NCI-H1436 treated with DMSO at 0.1 percent for 48 hours (cell line): ENCODE measurements around the gene LCNL1.

Experiments used
- DNase-seq: peaks from one replicate; lab custom pipeline; 2025; lab: John Stamatoyannopoulos, UW

LCNL1 gene

DNA sequence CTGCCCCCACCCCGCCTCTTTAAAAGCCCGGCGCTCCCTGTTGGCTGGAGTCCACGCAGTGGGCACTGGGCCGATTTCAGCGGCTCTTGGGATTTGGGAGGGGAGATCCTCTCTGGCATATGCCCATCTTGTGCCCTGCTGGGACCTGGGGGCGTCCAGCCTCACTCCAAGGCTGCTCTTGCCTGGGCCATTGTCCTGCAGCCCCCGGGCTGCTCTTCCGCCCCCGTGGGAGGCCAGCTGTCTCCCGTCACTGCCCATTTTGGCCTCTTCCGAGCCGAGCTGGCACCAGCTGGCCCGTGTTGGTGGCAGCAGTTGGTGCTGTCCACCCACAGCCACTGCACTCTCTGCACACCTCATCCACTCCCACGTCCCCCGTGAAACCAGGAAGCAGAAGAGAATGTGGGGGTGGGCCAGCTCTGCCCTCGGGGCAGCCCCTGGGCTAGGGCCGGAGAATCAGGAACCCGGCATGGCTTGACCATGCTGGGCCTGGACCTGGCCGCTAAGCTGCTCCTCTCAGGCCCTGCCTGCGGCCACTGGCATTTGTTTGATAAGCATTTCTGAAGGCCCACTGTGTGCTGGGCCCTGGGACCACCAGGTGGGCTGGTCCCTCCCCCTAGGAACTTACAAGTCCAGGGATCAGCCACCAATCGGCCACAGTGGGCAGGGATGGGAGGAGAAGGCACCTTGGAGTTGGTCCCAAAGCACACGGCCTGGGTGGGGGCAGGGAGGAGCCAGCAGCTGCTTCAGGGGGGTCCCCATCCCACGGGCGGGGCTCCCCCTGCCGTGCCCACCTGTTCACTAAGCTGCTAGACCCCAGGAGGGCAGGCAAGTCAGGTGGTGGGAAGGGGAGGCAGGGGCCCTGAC is 35.5 kb upstream of the LCNL1 start:
- DNase-seq, result no peak

DNA sequence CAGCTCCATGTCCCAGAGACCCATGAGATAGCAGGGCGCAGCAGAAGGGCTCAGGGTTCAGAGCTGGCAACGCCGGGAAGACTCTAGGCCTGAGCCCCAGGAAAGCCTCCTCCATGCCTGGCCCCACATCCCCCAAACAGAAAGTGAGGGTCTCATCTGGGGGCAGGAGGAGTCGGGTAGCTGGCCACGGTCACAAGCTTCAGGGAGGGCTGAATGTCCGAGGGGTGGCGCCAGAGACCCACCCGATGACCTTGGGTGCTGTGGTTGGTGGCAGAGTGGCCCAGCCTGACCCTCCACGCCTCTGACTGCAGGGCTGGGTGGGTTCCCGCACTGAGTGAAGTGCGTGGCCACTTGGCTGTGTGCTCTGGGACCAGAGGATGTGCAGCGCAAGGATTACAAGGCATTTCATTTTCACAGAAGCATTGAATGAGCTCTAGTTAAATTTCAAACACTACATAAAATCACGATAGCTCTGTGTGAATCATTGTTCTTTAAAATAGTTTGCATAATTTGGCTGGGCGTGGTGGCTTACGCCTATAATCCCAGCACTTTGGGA is 34.8 kb upstream of the LCNL1 start:
- no peak for DNase-seq

GRCh38 chr9:136949239-136949816 is 33.5 kb upstream of the LCNL1 start:
- no peak for DNase-seq

DNA sequence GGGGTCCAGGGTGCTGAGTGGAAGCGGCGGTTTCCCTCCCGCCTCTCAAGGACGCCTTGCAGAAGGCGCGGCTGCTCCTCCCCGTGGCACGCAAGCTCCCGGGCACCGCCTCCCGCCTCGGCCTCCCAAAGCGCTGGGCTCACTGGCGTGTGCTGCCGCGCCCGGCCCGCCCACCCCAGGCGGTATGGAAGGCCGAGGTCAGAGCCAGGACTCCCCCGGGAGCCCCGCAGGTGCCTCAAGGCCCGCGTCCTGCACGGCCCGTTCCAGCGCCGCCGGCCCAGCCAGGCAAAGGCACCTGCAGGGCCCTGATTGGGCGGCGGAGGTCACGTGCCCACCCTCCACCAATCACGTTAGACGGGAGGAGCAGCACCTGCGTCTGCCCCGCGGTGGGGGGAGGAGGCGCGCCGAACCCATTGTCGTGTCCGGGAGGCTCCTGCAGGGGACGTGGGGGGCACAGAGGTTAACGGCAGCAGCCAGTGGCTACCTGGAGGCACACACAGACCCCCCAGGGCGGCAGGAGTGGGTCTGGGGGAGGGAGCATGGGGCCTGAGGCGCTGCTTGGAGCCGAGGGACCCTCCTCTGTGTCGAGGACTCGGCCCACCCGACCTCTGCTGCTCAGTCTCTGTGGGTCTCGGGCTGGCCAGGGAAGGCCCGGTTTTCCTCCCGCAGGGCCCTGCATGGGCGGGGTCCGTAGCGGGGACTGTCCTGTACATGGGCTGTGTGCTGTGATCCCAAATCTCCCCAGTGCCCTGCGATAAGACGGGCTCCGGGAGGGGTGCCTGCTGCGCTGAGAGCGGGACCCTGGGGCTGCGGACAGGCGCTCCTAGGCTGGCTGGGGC is 32.8 kb upstream of the LCNL1 start:
- DNase-seq, result peak; percentile 68

- no peak for DNase-seq
Observed at GRCh38 chr9:136950656-136951276, 32.0 kb upstream of the LCNL1 start.

GRCh38 chr9:136951541-136952320 is 31.1 kb upstream of the LCNL1 start, which contains the start of gene LCN12:
LCN12 (plus strand) TSS chr9:136952273; CDS start chr9:136952328, 55 bp downstream.
- no peak for DNase-seq

- no peak for DNase-seq
Observed at GRCh38 chr9:136952321-136952850, 30.4 kb upstream of the LCNL1 start.

- DNase-seq, result no peak
Observed at GRCh38 chr9:136952876-136953770, 29.7 kb upstream of the LCNL1 start.

- no peak for DNase-seq
Observed at GRCh38 chr9:136953771-136954269, 29.0 kb upstream of the LCNL1 start.

- DNase-seq, result no peak
Observed at GRCh38 chr9:136954270-136955083, 28.3 kb upstream of the LCNL1 start.

GRCh38 chr9:136955202-136955942 is 27.4 kb upstream of the LCNL1 start:
- DNase-seq, result no peak

DNA sequence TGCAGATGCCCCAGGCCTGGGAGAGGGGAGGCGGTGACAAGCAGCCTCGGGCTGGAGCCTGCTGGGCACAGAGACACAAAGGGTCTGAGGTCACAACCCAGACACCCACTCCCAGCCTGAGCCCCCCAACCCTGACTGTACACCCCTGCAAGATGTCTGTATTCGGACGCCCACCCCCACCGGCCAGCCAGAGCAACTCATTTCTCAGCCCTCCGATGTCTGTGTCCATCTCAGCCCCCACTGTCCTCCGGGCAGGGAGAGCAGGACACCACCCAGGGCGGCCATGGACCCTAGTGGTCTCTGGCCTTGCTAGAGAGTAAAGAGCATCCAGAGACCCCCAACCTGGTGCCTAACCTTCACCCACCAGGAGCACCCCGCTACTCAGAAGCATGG is 26.9 kb upstream of the LCNL1 start:
- DNase-seq, result no peak

- no peak for DNase-seq
Observed at GRCh38 chr9:136956604-136957003, 26.2 kb upstream of the LCNL1 start.

DNA sequence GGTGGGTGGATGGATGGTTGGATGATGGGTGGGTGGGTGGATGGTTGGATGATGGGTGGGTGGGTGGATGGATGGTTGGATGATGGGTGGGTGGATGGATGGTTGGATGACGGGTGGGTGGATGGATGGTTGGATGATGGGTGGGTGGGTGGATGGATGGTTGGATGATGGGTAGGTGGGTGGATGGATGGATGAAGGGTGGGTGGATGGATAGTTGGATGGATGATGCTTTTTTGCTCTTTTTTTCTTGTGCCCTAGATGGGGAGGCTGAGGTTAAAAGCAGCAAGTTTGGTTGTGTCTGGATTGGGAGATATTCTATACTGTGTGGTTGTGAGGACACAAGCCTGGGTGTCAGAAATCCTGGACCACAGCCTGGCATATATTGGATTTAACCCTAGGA is 25.3 kb upstream of the LCNL1 start:
- no peak for DNase-seq

DNA sequence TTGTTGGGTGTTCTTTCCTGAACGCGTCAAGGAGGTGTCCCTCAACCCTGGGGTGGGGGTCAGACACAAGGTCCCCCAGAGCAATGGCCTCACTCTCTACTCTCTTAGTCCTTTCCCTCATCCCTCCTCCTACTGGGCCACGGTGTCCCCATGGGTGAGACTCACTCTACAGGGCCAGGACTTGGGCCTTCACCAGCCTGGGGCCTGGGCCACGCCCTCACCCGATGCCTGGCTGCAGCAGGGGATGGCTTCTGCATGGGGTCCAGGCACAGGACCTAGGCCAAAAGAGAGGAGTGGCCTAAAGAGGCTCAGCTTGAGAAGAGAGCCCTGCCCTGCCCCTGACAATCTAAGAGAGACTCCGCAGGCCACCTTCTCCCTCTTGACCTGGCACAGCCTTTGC is 24.9 kb upstream of the LCNL1 start:
- no peak for DNase-seq

DNA sequence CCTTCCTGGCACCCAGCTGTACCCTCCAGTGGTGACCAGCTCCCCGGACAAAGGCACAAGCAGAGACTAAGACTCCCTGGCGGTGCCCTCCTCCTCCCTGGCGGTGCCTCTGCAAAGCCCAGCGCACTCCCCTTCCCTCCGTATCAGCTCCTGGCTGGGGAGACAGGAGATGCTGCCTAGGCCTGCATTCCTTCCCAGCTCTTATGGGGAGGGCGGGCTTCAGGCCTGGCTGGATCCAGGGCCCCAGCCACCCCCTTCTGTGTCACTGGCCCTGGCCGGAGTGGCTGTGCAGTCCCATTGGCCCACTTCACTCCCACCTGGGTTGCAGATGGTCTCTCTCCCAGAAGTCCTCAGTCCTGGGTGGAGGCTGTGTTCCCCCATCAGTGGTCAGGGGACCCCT is 24.3 kb upstream of the LCNL1 start:
- no peak for DNase-seq

DNA sequence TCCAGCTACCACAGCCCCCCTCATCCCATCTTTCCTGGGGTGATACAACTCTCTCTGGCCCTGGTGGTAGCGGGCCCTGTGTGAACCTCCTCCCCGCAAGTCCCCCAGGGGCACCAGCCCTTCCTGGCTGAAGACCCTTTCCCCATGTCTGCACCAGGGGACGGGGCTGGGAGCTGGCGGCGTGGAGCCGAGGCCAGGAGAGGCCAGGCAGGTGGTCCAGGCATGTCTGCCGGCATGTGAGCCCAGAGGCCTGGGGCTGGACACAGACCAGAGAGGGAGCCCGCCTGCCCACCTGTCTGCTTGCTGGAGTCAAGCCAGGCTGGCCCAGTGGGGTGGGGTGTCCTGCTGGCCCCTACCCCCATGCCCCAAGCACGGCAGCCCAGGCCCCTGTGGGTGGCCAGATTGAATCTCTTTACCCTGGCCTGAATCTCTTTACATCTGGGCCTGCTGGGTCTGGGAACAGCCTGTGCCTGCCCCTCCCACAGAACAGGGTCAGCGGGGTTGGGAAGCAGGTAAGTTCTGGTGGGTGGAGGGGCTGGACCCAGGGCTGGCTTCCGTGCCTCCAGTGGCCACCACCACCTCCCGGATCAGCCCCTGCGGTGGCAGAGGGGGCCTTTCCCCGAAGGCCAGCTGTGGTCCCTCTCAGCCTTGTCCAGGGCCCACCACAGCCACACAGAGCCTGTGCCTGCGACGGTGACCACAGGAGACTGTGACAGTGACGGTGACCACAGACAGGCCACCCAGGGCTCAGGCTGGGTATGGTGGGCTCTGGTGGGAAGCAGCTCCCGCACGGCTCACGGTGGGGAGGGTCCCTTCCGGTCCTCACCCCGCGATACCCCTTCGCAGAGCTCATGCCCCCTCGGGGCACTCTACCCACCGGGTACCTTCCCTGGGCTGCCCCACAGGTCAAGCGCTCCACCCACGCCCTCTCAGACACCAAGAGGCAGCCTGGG is 23.6 kb upstream of the LCNL1 start:
- DNase-seq, result no peak
